ENCODE data around the gene RBKS. TPM values are rescaled to one million over a fixed set of nuclear protein-coding genes. Genes with fewer than 3 reads are reported as not detected.

The RBKS gene
- total RNA-seq, 3 donors from 2014 or later = 5.9 to 10.6 (median 10.3) TPM

DNA sequence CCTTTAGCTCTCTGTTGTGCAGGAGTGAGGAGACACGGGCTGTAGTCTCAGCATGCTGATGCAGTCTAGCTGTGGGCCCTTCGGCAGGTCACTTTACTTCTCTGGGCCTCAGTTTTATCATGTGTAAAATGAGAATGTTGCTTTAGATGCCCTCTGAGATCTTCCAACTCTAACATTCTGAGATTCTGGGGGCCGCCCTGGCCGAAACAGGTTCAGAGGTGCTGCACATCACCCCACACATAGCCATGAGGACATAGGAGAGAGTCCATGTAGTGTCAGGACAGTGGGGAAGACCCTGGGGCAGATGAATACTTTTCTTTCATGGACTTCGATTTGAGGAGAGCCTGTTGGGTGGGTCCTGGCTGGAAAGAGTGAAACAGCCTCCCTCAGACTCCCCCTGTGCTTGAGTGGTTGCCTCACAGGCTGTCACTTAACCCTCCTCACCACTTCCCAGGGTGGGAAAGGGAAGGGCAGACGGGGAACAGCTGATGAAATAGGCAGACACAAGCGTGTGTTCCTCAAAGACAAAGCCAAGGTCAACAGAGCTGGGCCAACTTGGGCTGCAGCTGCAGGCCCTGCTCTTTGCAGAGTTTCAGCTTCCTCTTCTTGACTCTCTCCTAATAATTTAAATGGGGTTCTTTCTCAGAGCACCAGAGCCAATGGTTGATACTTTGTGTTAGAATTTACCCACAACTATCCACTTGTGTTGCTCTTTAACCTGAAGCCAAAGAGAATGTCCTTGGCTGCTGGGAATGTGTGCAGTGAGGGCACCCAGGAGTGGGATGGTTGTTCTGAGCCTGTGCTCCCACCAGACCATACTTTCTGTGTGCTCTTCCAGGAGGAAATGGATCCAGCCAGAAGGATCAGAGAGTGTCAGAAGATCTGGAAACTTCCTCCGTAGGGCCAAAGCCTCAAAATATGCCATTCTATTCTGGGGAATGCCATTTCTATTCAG, 133.4 kb downstream of the RBKS start:
- H3K36me3 ChIP-seq (ENCODE audit: low read depth) = no peaks in the 10 kb centered on the region
- H3K9me3 ChIP-seq = no peaks in the 10 kb centered on the region
- TF ChIP-seq, protein P1, sequence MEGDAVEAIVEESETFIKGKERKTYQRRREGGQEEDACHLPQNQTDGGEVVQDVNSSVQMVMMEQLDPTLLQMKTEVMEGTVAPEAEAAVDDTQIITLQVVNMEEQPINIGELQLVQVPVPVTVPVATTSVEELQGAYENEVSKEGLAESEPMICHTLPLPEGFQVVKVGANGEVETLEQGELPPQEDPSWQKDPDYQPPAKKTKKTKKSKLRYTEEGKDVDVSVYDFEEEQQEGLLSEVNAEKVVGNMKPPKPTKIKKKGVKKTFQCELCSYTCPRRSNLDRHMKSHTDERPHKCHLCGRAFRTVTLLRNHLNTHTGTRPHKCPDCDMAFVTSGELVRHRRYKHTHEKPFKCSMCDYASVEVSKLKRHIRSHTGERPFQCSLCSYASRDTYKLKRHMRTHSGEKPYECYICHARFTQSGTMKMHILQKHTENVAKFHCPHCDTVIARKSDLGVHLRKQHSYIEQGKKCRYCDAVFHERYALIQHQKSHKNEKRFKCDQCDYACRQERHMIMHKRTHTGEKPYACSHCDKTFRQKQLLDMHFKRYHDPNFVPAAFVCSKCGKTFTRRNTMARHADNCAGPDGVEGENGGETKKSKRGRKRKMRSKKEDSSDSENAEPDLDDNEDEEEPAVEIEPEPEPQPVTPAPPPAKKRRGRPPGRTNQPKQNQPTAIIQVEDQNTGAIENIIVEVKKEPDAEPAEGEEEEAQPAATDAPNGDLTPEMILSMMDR (IDR thresholded peaks at IDR 0.05) = no peak
- ATAC-seq (no peak), DNase-seq (peak in 1 of 3 donors; percentile 18)
- intact Hi-C loops (cut with DNase I, micrococcal nuclease) = no loop called here
- H3K4me3 ChIP-seq = no peak overlapping the region
- H3K4me1 ChIP-seq (ENCODE audit: low read depth) = no peaks in the 10 kb centered on the region

DNA sequence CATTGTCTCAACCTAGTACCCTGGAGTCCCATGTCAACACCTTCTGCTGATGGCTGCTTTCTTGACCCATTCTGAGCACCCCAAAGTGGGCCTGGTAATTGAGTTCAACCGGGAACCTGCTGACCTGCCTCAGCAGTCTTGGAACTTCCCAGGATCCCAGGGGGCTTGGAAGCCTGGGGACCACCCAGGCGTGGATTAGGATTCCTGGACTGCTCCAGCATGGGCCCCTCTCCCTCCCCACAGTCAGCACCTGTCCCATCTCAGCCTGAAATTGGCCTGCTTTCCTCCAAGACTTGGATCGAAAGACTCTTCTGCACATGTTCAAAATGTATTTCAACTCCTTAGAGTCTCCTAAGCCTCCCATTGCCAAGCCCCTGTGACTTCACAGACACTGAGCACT, 134.1 kb downstream of the RBKS start:
- H3K36me3 ChIP-seq (ENCODE audit: low read depth) = no peaks in the 10 kb centered on the region
- no peaks in the 10 kb centered on the region for H3K9me3 ChIP-seq
- H3K4me3 ChIP-seq = no peak overlapping the region
- DNase-seq (no peak), ATAC-seq (no peak)
- intact Hi-C loops (cut with DNase I, micrococcal nuclease) = no loop called here
- no peaks in the 10 kb centered on the region for H3K4me1 ChIP-seq (ENCODE audit: low read depth)
- TF ChIP-seq, protein P1 (IDR thresholded peaks at IDR 0.05) = no peak

DNA sequence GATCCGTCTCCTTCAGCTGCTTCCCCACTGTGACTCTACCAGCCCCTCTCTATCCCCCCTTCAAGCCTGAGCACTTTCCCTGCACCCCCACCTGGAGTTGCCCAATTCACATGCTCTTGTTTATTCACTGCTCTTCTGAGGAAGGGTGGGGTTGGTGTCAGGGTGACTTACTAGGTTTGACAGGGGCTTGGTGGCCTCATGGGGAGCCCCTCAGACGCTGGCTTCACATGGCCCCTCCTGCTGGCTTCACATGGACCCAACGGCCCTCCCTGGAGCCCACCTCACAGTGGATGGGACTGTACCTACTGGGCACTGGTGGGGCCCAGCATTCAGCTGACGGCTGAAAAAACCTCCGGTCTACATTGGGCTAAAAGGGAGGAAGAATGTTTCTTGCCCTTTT, 135.4 kb downstream of the RBKS start:
- Histone ChIP-seq H3K36me3 (ENCODE audit: low read depth) (no peaks in the 10 kb centered on the region), H3K4me1 (ENCODE audit: low read depth) (no peaks in the 10 kb centered on the region), H3K9me3 (no peaks in the 10 kb centered on the region), H3K4me3 (no peak overlapping the region)
- DNase-seq = no peak
- intact Hi-C loops (cut with DNase I, micrococcal nuclease) = no loop called here
- ATAC-seq = no peak
- TF ChIP-seq, protein P1 (IDR thresholded peaks at IDR 0.05) = no peak

DNA sequence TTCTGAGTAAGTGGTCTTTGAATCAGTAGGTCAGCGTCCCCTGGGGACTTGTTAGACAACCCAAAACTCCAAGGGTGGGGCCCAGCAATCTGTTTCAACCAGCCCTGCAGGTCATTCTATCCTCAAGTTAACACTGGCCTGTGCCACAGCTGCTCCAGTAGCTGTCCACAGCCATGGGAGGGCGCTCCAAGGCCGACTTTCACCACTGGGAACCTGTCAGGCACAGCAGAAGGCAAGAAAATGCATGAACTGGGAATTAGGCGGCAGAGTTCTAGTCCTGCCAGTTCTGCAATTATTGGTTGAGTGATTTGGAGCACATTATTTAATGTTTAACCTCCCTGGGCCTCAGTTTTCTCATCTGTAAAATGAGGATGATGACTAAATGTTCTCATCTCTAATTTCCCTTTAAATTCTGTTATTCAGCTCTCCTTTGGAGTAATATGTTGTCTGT, 136.0 kb downstream of the RBKS start:
- Histone ChIP-seq H3K36me3 (ENCODE audit: low read depth) (no peaks in the 10 kb centered on the region), H3K9me3 (peaks cover 3% of the 10 kb centered on the region), H3K4me3 (no peak overlapping the region), H3K4me1 (ENCODE audit: low read depth) (no peaks in the 10 kb centered on the region)
- peak; percentile 91 for ATAC-seq
- TF ChIP-seq, protein P1 (IDR thresholded peaks at IDR 0.05) = peak; percentile 83
- intact Hi-C loops (cut with DNase I, micrococcal nuclease) = no loop called here
- peak; percentile 83 to 92 (median 88) for DNase-seq

DNA sequence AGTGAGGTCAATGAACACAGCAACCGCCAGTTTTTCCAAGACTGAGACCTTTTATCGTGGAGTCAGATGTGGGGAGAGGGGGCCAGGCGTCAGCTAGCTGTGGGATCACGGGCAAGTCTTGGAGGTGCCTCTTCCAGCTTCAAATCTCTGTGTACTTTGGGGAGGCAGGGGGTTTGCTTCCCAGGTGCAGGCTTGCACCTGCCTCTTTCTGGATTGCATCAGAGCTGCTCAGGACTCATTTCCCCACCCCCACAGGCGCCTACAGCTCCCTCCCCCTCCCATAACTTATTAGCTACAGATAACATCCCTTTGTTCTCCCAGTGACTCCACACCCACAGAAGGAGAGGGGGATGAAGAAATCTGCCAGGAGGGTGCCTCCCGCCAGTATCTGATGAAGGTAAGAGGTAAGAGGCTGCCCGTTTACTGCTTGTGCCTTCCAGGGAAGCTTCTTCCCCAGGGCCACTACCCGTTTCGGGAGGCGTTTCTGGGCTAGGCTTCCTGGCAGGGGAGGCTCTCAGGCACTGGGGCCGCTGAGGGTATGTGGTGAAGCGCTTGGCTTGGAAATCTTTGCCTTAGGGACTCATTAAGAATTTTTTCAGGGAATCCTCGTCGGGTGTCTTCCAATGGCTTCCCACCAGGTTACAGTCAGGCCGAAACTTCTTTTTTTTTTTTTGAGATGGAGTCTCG, 137.5 kb downstream of the RBKS start:
- Histone ChIP-seq H3K4me1 (ENCODE audit: low read depth) (no peaks in the 10 kb centered on the region), H3K9me3 (peaks cover 3% of the 10 kb centered on the region), H3K36me3 (ENCODE audit: low read depth) (no peaks in the 10 kb centered on the region), H3K4me3 (no peak overlapping the region)
- TF ChIP-seq, protein P1 (IDR thresholded peaks at IDR 0.05) = no peak
- ATAC-seq = peak; percentile 78
- peak; percentile 28 to 53 (median 49) for DNase-seq
- intact Hi-C loops (cut with DNase I, micrococcal nuclease) = no loop called here
